Endothelial cell of umbilical vein (primary cell): ENCODE data around the gene MARVELD1. TPM values are rescaled to one million over a fixed set of nuclear protein-coding genes. Genes with fewer than 3 reads are reported as not detected.

ENCODE experiments used
- BruUV-seq: library from RNA; stranded (reverse); fragments of 400-500 nt; replicated peaks from 2 replicates; lab custom pipeline; 2021; lab: Mats Ljungman, UMichigan
- CTCF ChIA-PET: fragments of 300-600, 350-600 bp; sonication (Branson Sonifier 250); formaldehyde crosslinking; loops from one replicate; lab custom pipeline; 2021; ENCODE audit warnings: antibody characterized with exemption, inconsistent platforms; lab: Charles Lee
- POLR2A ChIA-PET: fragments of 300-600, 350-600 bp; sonication (Branson Sonifier 250); formaldehyde crosslinking; loops from one replicate; lab custom pipeline; 2021; ENCODE audit warnings: antibody characterized with exemption, inconsistent platforms; lab: Charles Lee
- DNase-seq: peaks from one replicate; pipeline ENCODE4 v3.0.0-alpha.2; 2011; ENCODE audit warnings: low read depth, low spot score
- FAIRE-seq: peaks from 2 replicates; lab custom pipeline; 2011; peaks lifted over from hg19 to GRCh38; lab: Jason Lieb, UNC
- H2AFZ ChIP-seq: 2 replicates; pipeline ENCODE4 v1.6.0; 2012; ENCODE audit warnings: low read depth, low read length, control low read depth, inconsistent platforms
- H3K27ac ChIP-seq: 2 replicates; pipeline ENCODE4 v1.5.1; 2011; ENCODE audit warnings: low read depth, mild to moderate bottlenecking, control low read depth, low read length, moderate library complexity; ENCODE audit not compliant: insufficient read depth
- H3K27me3 ChIP-seq, 2 experiments: 2 replicates each; pipeline versions ENCODE4 v1.6.0 to v1.6.1; 2011; ENCODE audit warnings: low read length in 2 of 2, mixed read lengths in 1 of 2; ENCODE audit not compliant: control insufficient read depth in 2 of 2, insufficient read depth in 2 of 2
- H3K36me3 ChIP-seq, 2 experiments: 2 replicates in 1 of 2; 3 replicates in 1 of 2; pipeline ENCODE4 v1.5.1; 2011; ENCODE audit warnings: low read length in 2 of 2, mild to moderate bottlenecking in 1 of 2, moderate library complexity in 1 of 2; ENCODE audit not compliant: control insufficient read depth in 2 of 2, insufficient read depth in 2 of 2; ENCODE audit errors: extremely low read depth in 1 of 2
- H3K4me1 ChIP-seq: 3 replicates; pipeline ENCODE4 v1.5.1; 2011; ENCODE audit warnings: mild to moderate bottlenecking, low read length; ENCODE audit not compliant: control insufficient read depth, insufficient read depth; ENCODE audit errors: extremely low read depth
- H3K4me2 ChIP-seq: 2 replicates; pipeline ENCODE4 v1.6.1; 2011; ENCODE audit warnings: low read length, control low read depth, mixed read lengths; ENCODE audit not compliant: insufficient read depth
- H3K4me3 ChIP-seq, 3 experiments: fragments of 200-600 bp in 1 of 3; sonication (generic), shearing (Covaris generic) in 1 of 3; replicated peaks in 1 of 3; 2 replicates each; pipeline ENCODE4 v1.5.1; 2011 to 2016; ENCODE audit warnings: control low read depth in 3 of 3, low read length in 3 of 3, mild to moderate bottlenecking in 2 of 3, inconsistent platforms in 1 of 3, low read depth in 1 of 3, moderate library complexity in 1 of 3; ENCODE audit not compliant: insufficient read depth in 1 of 3
- H3K79me2 ChIP-seq: 2 replicates; pipeline ENCODE4 v1.6.0; 2012; ENCODE audit warnings: low read length, inconsistent platforms; ENCODE audit not compliant: control insufficient read depth, insufficient read depth
- H3K9ac ChIP-seq: replicated peaks from 2 replicates; pipeline ENCODE3; 2011; ENCODE audit warnings: low read length, control low read depth; ENCODE audit not compliant: insufficient read depth; ENCODE audit errors: extremely low read depth
- H3K9me1 ChIP-seq: replicated peaks from 3 replicates; pipeline ENCODE4 v1.6.0; 2011; ENCODE audit warnings: mild to moderate bottlenecking, low read length; ENCODE audit not compliant: control insufficient read depth, insufficient read depth; ENCODE audit errors: extremely low read depth
- H3K9me3 ChIP-seq: replicated peaks from 2 replicates; pipeline ENCODE4 v1.5.1; 2012; ENCODE audit warnings: low read length, inconsistent platforms; ENCODE audit not compliant: control insufficient read depth, insufficient read depth
- H4K20me1 ChIP-seq: replicated peaks from 2 replicates; pipeline ENCODE3; 2011; ENCODE audit warnings: mild to moderate bottlenecking, low read length; ENCODE audit not compliant: control insufficient read depth, insufficient read depth; ENCODE audit errors: extremely low read depth
- EZH2 ChIP-seq: IDR thresholded peaks from 2 replicates; pipeline ENCODE4 v1.6.1; 2012; ENCODE audit warnings: borderline replicate concordance, low read depth, mild to moderate bottlenecking, moderate library complexity, low read length, inconsistent platforms; ENCODE audit not compliant: severe bottlenecking
- FOS ChIP-seq: IDR thresholded peaks from 2 replicates; pipeline ENCODE4 v1.6.1; 2011; ENCODE audit warnings: mild to moderate bottlenecking, low read length, moderate library complexity, borderline replicate concordance; ENCODE audit not compliant: insufficient read depth
- GATA2 ChIP-seq: IDR thresholded peaks from 2 replicates; pipeline ENCODE4 v1.7.0; 2011; ENCODE audit warnings: low read depth, mild to moderate bottlenecking, moderate library complexity, mixed read lengths, low read length; ENCODE audit not compliant: insufficient read length, insufficient read depth
- JUN ChIP-seq: IDR thresholded peaks from 2 replicates; pipeline ENCODE4 v1.6.1; 2011; ENCODE audit warnings: borderline replicate concordance, low read depth; ENCODE audit not compliant: insufficient read length, insufficient read depth
- MAX ChIP-seq: IDR thresholded peaks from 2 replicates; pipeline ENCODE4 v1.6.1; 2011; ENCODE audit not compliant: insufficient read depth, insufficient read length
- MYC ChIP-seq: IDR thresholded peaks from one replicate; pipeline ENCODE4 v1.6.1; 2011; ENCODE audit warnings: mild to moderate bottlenecking, low read depth, low read length
- POLR2A ChIP-seq: IDR thresholded peaks from 2 replicates; pipeline ENCODE4 v1.6.1; 2012; ENCODE audit warnings: low read depth, mild to moderate bottlenecking, control low read depth, low read length
- POLR2AphosphoS5 ChIP-seq: IDR thresholded peaks from 2 replicates; pipeline ENCODE4 v1.6.1; 2012; ENCODE audit warnings: low read depth, mild to moderate bottlenecking, control low read depth, low read length, moderate library complexity; ENCODE audit not compliant: insufficient read depth
- dilution Hi-C: fragments of 300-500 bp; cut with MboI; formaldehyde crosslinking; loops from one replicate; pipeline ENCODE4 v1.15.0; 2019; ENCODE audit warnings: low sequenced_read_pairs; ENCODE audit not compliant: extremely low pct_ligation_motif_present
- intact Hi-C: fragments of 100-400 bp; cut with micrococcal nuclease; formaldehyde crosslinking; loops from one replicate; pipeline ENCODE4 v1.10.0; 2022
- polyA plus RNA-seq, 4 experiments: library from polyadenylated mRNA; depleted of rRNA in 3 of 4; stranded (reverse) in 3 of 4; unstranded in 1 of 4; fragments of >200 nt; gene quantifications; 2 replicates each; pipeline versions ENCODE4 v1.2.1 to v1.2.3, GENCODE V29; 2011 to 2012; ENCODE audit warnings: missing spikeins in 1 of 4
- total RNA-seq: library from RNA; stranded (reverse); gene quantifications from 2 replicates; pipeline ENCODE4 v1.2.3, GENCODE V29; 2021
- TF ChIP-seq, protein P1 (sequence below), 2 donors: IDR thresholded peaks; 1 replicate in 1 of 2; 2 replicates in 1 of 2; pipeline ENCODE4 v1.5.1; 2011; ENCODE audit warnings: low read length in 2 of 2, mild to moderate bottlenecking in 2 of 2, moderate library complexity in 2 of 2, control low read depth in 1 of 2, inconsistent platforms in 1 of 2, low read depth in 1 of 2; ENCODE audit not compliant: insufficient read depth in 1 of 2; ENCODE audit errors: extremely low read depth in 1 of 2

Gene MARVELD1
- total and polyA plus RNA-seq, 2 donors (not counting 3 experiments of a cell fraction or from before 2014, with no cell fraction given), result 67.3 to 78.3 TPM

DNA sequence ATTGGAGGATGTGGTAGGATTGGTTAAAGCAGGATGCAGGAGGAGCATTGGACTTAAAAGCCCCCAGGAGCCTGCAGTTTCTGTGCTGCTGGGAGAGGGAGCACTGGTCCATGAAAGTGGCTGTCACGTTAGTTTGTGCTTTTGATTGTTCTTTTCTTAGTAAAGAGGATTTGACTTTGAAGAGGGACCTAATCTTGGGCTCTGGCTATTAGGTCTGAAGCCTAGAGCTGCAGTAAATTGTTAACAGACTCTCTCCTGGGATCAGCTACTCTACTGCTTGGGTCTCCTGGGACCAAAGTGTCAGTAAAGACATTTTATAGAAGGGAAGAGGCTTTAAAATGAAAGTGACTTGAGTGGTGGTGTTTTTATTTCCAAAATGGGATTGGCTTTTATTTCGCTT is 27.1 kb downstream of the MARVELD1 start:
- dilution Hi-C loops (no loop called here), intact Hi-C loops (no loop called here)
- ChIA-PET CTCF (interaction anchor here (1.7 kb wide), 1 partner anchor 31 kb away, joined by 8 read pairs; no protein-coding TSS in a partner anchor), POLR2A (no interaction called here)
- Histone ChIP-seq H3K27me3 (no peaks in the 10 kb centered on the region), H3K4me3 (no peak overlapping the region), H3K9me1 (no peaks in the 10 kb centered on the region), H3K79me2 (peaks cover 27% of the 10 kb centered on the region), H3K4me2 (no peak overlapping the region), H3K9ac (no peak overlapping the region), H3K36me3 (peaks cover 0 to 11% of the 10 kb centered on the region in 2 experiments), H4K20me1 (no peaks in the 10 kb centered on the region), H2AFZ (no peak overlapping the region), H3K9me3 (no peaks in the 10 kb centered on the region), H3K4me1 (peaks cover 8% of the 10 kb centered on the region), H3K27ac (no peak overlapping the region)
- FAIRE-seq (no peak), DNase-seq (no peak)
- TF ChIP-seq, protein P1, sequence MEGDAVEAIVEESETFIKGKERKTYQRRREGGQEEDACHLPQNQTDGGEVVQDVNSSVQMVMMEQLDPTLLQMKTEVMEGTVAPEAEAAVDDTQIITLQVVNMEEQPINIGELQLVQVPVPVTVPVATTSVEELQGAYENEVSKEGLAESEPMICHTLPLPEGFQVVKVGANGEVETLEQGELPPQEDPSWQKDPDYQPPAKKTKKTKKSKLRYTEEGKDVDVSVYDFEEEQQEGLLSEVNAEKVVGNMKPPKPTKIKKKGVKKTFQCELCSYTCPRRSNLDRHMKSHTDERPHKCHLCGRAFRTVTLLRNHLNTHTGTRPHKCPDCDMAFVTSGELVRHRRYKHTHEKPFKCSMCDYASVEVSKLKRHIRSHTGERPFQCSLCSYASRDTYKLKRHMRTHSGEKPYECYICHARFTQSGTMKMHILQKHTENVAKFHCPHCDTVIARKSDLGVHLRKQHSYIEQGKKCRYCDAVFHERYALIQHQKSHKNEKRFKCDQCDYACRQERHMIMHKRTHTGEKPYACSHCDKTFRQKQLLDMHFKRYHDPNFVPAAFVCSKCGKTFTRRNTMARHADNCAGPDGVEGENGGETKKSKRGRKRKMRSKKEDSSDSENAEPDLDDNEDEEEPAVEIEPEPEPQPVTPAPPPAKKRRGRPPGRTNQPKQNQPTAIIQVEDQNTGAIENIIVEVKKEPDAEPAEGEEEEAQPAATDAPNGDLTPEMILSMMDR (IDR thresholded peaks at IDR 0.05; ENCODE audit: extremely low read depth in 1 of 2, insufficient read depth in 1 of 2, low read depth in 1 of 2, low read length in 2 of 2), result no peak
- no TSS peak for BruUV-seq

DNA sequence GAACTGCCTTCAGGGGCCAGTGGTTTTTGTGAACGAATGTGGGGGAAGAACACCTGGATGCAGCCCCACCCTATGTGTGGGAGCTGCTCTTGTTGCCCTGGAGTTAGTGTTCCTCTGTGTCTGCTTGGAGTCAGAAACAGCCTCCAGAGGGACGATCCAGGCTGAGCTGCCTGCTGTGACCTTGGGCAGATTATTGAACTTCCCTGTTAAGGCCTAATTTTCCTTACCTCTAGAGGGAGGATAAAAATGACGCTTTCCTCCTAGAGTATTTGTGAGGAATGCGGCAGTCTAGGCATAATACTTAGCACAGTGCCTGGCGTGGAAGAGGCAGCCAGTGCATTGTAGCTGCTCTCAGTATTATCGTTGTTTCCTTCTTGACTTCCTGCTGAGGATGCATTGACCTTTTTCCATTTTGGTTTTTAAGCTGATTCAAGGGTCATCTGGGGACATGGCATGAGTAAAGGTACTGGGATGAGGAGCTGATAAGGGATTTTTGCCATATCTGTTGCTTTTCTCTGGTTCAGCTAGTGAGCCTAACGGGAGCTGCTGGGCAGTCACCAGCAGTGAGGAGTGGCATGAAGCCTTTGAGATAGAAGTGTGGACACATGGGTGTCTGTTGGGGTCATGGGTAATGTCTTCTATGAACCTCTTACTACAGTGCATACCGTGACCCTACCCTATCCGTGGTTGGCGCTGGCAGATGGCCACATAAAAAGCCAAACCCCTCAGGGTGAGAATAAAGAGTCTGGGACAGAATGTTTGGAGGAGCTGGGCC is 29.8 kb downstream of the MARVELD1 start:
- BruUV-seq, result no TSS peak
- Histone ChIP-seq H3K4me2 (no peak overlapping the region), H4K20me1 (no peaks in the 10 kb centered on the region), H3K36me3 (peaks cover 5 to 21% of the 10 kb centered on the region in 2 experiments), H2AFZ (no peak overlapping the region), H3K79me2 (peaks cover 15% of the 10 kb centered on the region), H3K9me1 (no peaks in the 10 kb centered on the region), H3K27me3 (no peaks in the 10 kb centered on the region), H3K4me1 (peaks cover under 1% of the 10 kb centered on the region), H3K9me3 (no peaks in the 10 kb centered on the region), H3K4me3 (no peak overlapping the region), H3K27ac (no peak overlapping the region), H3K9ac (no peak overlapping the region)
- TF ChIP-seq, protein P1 (IDR thresholded peaks at IDR 0.05; ENCODE audit: extremely low read depth in 1 of 2, insufficient read depth in 1 of 2, low read depth in 1 of 2, low read length in 2 of 2), result no peak
- TF ChIP-seq JUN (no peak), MAX (no peak), GATA2 (no peak), POLR2A (no peak), FOS (no peak), POLR2AphosphoS5 (no peak), MYC (no peak), EZH2 (no peak)
- no peak for DNase-seq
- intact Hi-C loops, result no loop called here
- POLR2A ChIA-PET, result no interaction called here
- CTCF ChIA-PET, result interaction anchor here (1.1 to 3.6 kb wide), 3 partner anchors 34 to 67 kb away, joined by 3 to 12 read pairs (median 4); no protein-coding TSS in a partner anchor
- dilution Hi-C loops, result no loop called here
- FAIRE-seq, result no peak
